OCI-LY7 (cell line): ENCODE measurements around the gene IFI6. TPM values are rescaled to one million over a fixed set of nuclear protein-coding genes. Genes with fewer than 3 reads are reported as not detected.
"Not testable (repeated sequence)": the region's sequence is repeated elsewhere in the genome, so short reads cannot be mapped to it uniquely, and the experiment has no call there.

ENCODE experiments used
- BruUV-seq: library from RNA; stranded (reverse); fragments of 400-500 nt; replicated peaks from 2 replicates; lab custom pipeline; 2021; lab: Mats Ljungman, UMichigan
- CTCF ChIA-PET: fragments of 300-600 bp; sonication (Branson Sonifier 250); formaldehyde crosslinking; loops from one replicate; lab custom pipeline; 2022; ENCODE audit warnings: antibody characterized with exemption; ENCODE audit not compliant: unreplicated experiment; lab: Charles Lee
- POLR2A ChIA-PET: fragments of 300-600 bp; sonication (Branson Sonifier 250); formaldehyde crosslinking; loops from one replicate; lab custom pipeline; 2022; ENCODE audit warnings: antibody characterized with exemption; lab: Charles Lee
- DNase-seq: peaks from one replicate; pipeline ENCODE4 v3.0.0-alpha.2; 2015; ENCODE audit warnings: low spot score
- H2AFZ ChIP-seq: fragments of 200-600 bp; sonication (generic), shearing (Covaris generic); 2 replicates; pipeline ENCODE4 v1.6.1; 2014; ENCODE audit warnings: mild to moderate bottlenecking, antibody characterized with exemption, low read length, moderate library complexity
- H3K27ac ChIP-seq: fragments of 200-600 bp; sonication (generic); 2 replicates; pipeline ENCODE4 v1.5.1; 2014; ENCODE audit warnings: mixed run types, low read depth, mild to moderate bottlenecking, moderate library complexity, low read length, inconsistent platforms; ENCODE audit not compliant: poor library complexity, severe bottlenecking
- H3K36me3 ChIP-seq: fragments of 200-600 bp; sonication (generic); 2 replicates; pipeline ENCODE4 v1.6.1; 2014; ENCODE audit warnings: mild to moderate bottlenecking, antibody characterized with exemption, low read length, moderate library complexity, mixed read lengths; ENCODE audit not compliant: insufficient read depth
- H3K4me1 ChIP-seq: fragments of 200-600 bp; sonication (generic); 2 replicates; pipeline ENCODE4 v1.5.1; 2014; ENCODE audit warnings: mild to moderate bottlenecking, low read length; ENCODE audit not compliant: insufficient read depth, poor library complexity, severe bottlenecking
- H3K4me2 ChIP-seq: fragments of 200-600 bp; sonication (generic); 2 replicates; pipeline ENCODE4 v1.6.1; 2014; ENCODE audit warnings: mild to moderate bottlenecking, low read length
- H3K4me3 ChIP-seq: fragments of 200-600 bp; sonication (generic); 2 replicates; pipeline ENCODE4 v1.5.1; 2014; ENCODE audit warnings: mild to moderate bottlenecking, low read depth, low read length; ENCODE audit not compliant: poor library complexity, severe bottlenecking
- H3K79me2 ChIP-seq: fragments of 200-600 bp; sonication (generic); 2 replicates; pipeline ENCODE4 v1.6.1; 2016; ENCODE audit warnings: low read depth, mild to moderate bottlenecking, low read length, moderate library complexity, mixed read lengths; ENCODE audit not compliant: insufficient read depth
- H3K9me2 ChIP-seq: fragments of 200-600 bp; sonication (generic); 2 replicates; pipeline ENCODE4 v1.6.1; 2016; ENCODE audit warnings: mild to moderate bottlenecking, low read length, mixed read lengths; ENCODE audit not compliant: insufficient read depth
- H3K9me3 ChIP-seq: fragments of 200-600 bp; sonication (generic); 2 replicates; pipeline ENCODE4 v1.6.1; 2014; ENCODE audit warnings: mild to moderate bottlenecking, mixed run types, low read length, mixed read lengths
- H4K20me1 ChIP-seq: fragments of 200-600 bp; sonication (generic); 2 replicates; pipeline ENCODE4 v1.6.1; 2014; ENCODE audit warnings: mild to moderate bottlenecking, antibody characterized with exemption, low read length, moderate library complexity, mixed read lengths; ENCODE audit not compliant: insufficient read depth
- CTCF ChIP-seq: fragments of 200-600 bp; sonication (generic); conservative IDR thresholded peaks from 2 replicates; pipeline ENCODE4 v1.5.1; 2014; ENCODE audit warnings: mild to moderate bottlenecking, antibody characterized with exemption, low read length, moderate library complexity, mixed read lengths
- EZH2phosphoT487 ChIP-seq: fragments of 200-600 bp; sonication (generic); IDR thresholded peaks from 2 replicates; pipeline ENCODE4 v1.6.1; 2018; ENCODE audit warnings: low read depth, borderline replicate concordance, mild to moderate bottlenecking, mixed run types, antibody characterized with exemption, low read length, moderate library complexity, mixed read lengths
- intact Hi-C: fragments of 100-400 bp; cut with micrococcal nuclease; formaldehyde crosslinking; loops from one replicate; pipeline ENCODE4 v1.10.0; 2022; ENCODE audit not compliant: unreplicated experiment
- total RNA-seq, 2 experiments: library from RNA; depleted of rRNA in 1 of 2; stranded (reverse); fragments of >200 nt in 1 of 2; shearing (Covaris generic) in 1 of 2; gene quantifications; 2 replicates each; pipeline ENCODE4 v1.2.3, GENCODE V29; 2014 to 2022

Gene IFI6
- total RNA-seq, 2 experiments from 2014 or later: 6.0 to 7.7 TPM

DNA sequence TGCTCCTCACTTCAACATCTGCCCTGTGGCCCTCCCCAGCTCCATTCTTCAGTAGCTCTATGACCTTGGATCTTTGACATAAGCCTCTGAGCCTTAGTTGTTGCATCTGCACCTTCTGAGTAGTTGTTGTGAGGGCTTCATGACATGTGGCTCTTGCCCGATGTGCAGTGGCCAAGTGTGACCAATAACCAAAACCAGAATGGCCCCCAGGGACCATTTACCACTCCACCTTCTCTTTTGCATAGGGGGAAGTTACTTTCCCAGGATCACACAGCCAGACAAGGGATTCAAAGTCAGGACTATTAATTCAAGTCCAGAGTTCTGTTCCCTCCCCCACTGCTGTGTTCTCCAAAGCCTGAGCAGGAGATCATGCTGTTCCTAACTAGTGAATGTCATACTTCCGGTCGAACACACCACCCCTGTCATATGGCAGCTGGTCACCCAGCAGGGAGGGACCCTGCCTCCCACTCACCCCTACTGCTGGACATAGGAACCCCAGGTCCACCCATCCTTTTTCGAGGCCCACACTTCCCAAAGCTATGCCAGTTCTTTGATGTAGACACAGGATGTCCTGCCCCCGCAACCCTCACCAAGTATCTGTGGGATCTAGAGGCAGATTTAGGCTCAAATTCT is 41.0 kb downstream of the IFI6 start:
- Histone ChIP-seq H3K79me2 (no peaks in the 10 kb centered on the region), H3K36me3 (no peaks in the 10 kb centered on the region), H3K4me2 (peak overlapping the region; percentile 67), H3K4me1 (peaks cover 74% of the 10 kb centered on the region), H3K9me2 (no peaks in the 10 kb centered on the region), H4K20me1 (no peaks in the 10 kb centered on the region), H3K9me3 (no peaks in the 10 kb centered on the region), H3K27ac (peak overlapping the region; percentile 51), H2AFZ (peak overlapping the region; percentile 81), H3K4me3 (peak overlapping the region; percentile 23)
- DNase-seq: no peak
- CTCF ChIA-PET: no interaction called here
- intact Hi-C loops: loop anchor here (1.0 to 2.0 kb wide), 2 partner anchors 22 to 32 kb away; no protein-coding TSS in a partner anchor
- TF ChIP-seq CTCF (no peak), EZH2phosphoT487 (no peak)
- POLR2A ChIA-PET: interaction anchor here (0.6 to 1.2 kb wide), 2 partner anchors 41 to 235 kb away, joined by 4 read pairs; no protein-coding TSS in a partner anchor
- no TSS peak for BruUV-seq

- no peaks in the 10 kb centered on the region for H3K9me2 ChIP-seq
- H3K4me1 ChIP-seq: peaks cover 97% of the 10 kb centered on the region
- H2AFZ ChIP-seq: peak overlapping the region; percentile 95
- ChIA-PET POLR2A (interaction anchor here (0.6 to 1.9 kb wide), 4 partner anchors 7 to 34 kb away, joined by 3 to 7 read pairs (median 4); no protein-coding TSS in a partner anchor), CTCF (interaction anchor here (0.5 to 1.0 kb wide), 2 partner anchors 18 to 258 kb away, joined by 3 read pairs; no protein-coding TSS in a partner anchor)
- H3K9me3 ChIP-seq: no peaks in the 10 kb centered on the region
- TF ChIP-seq EZH2phosphoT487: no peak
- no peak for TF ChIP-seq CTCF
- no peaks in the 10 kb centered on the region for H4K20me1 ChIP-seq
- no peak overlapping the region for H3K4me3 ChIP-seq
- H3K4me2 ChIP-seq: peak overlapping the region; percentile 39
- peak overlapping the region; percentile 24 for H3K27ac ChIP-seq
- H3K79me2 ChIP-seq: no peaks in the 10 kb centered on the region
- BruUV-seq: no TSS peak
- intact Hi-C loops: no loop called here
- H3K36me3 ChIP-seq: no peaks in the 10 kb centered on the region
- no peak for DNase-seq
Measured at GRCh38 chr1:27628712-27629111, 43.3 kb downstream of the IFI6 start.

GRCh38 chr1:27627733-27628132 is 44.3 kb downstream of the IFI6 start:
- H3K4me3 ChIP-seq, H4K20me1 ChIP-seq, BruUV-seq, CTCF ChIA-PET, H3K9me3 ChIP-seq, H3K27ac ChIP-seq, H3K79me2 ChIP-seq, H3K9me2 ChIP-seq, DNase-seq, H3K36me3 ChIP-seq, H2AFZ ChIP-seq, intact Hi-C loops: not testable (repeated sequence)
- Histone ChIP-seq H3K4me2 (peak overlapping the region; percentile 39; the same call in 1 of the 2 replicates), H3K4me1 (peaks cover 97% of the 10 kb centered on the region)
- POLR2A ChIA-PET: interaction anchor here (0.9 kb wide), 2 partner anchors 22 to 34 kb away, joined by 3 to 4 read pairs; no protein-coding TSS in a partner anchor
